NCI-H2081 treated with DMSO at 0.1 percent for 48 hours (cell line): Measurements from ENCODE around the gene PIK3R6.

Experiments
- DNase-seq: peaks from one replicate; lab custom pipeline; 2025; lab: John Stamatoyannopoulos, UW

Gene PIK3R6

DNA sequence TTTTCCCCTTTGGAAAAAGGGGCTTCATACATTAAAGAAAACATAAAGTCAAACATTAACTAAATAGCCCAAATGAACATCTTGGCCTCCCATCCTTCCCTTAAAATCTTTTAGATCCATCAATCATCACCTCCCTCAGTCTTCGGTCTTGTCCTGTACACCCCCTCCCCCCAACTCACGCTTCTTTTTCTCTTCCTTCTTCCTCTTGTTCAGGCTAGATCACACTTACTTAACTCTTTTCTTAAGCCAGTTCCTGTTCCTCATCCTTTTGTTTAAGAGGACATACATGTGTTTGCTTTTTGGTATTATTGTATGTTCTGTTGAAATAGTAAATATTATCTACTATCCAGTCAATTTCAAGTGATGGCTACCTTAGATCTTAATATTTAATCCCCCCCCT, 73.8 kb downstream of the PIK3R6 start:
- no peak for DNase-seq

DNA sequence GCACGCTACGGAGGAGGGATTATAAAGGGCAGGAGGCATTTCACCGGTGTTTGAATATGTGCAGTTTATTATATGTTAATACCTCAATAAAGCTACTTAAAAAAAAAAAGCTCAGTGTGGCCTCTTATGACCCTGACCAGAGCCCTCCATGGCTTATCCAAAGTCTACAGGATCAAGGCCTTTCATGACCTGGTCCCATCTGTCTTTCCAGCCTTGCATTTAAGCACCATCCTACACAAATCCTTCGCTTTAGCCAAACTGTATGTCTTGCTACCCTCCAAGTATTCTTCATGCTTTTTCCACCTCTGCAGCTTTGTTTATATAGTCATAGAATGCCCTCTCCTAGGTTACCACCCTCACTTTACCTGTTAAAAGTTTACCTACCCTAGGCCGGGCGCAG, 74.8 kb downstream of the PIK3R6 start:
- no peak for DNase-seq

DNA sequence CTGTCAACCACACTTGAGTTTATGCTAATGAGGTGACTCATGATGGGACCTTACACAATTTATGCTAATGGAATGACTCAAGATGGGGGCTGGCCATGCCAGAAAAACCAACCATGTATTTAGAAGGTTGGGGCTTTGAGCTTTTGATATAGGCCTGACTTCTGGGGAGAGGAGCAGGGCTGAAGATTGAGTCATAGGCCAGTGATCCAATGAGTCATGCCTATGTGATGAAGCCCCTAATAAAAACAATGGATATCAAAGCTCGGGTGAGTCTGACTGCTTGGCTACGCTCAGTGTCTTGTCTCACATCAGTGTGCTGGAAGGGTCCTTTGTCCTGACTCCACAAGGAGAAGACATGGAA, 75.6 kb downstream of the PIK3R6 start:
- no peak for DNase-seq

DNA sequence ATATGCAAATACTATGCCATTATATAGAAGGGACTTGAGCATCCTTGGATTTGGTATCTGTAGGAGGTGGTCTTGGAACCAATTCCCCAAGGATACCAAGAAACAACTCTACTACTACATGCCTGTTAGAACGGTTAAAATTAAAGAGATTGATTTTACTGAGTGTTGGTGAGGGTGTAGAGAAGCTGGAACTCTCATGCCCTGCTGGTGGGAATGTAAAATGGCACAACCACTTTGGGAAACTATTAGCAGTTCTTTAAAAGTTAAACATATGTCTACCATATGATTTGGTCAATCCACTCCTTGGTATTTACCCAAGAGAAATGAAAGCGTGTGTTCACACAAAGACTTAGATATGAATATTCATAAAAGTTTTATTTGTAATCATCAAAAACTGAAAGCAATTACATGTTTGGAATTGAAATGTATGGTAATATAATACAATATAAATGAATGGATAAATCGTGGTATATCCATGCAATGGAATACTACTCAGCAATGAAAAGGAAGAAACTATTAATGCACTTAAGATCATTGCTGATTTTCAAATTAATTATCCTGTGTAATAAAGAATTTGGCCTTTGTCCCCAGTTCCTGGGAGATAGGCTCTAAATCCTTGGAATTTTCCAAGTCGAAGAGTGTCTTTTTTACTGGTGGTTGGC, 76.1 kb downstream of the PIK3R6 start:
- DNase-seq, result no peak

DNA sequence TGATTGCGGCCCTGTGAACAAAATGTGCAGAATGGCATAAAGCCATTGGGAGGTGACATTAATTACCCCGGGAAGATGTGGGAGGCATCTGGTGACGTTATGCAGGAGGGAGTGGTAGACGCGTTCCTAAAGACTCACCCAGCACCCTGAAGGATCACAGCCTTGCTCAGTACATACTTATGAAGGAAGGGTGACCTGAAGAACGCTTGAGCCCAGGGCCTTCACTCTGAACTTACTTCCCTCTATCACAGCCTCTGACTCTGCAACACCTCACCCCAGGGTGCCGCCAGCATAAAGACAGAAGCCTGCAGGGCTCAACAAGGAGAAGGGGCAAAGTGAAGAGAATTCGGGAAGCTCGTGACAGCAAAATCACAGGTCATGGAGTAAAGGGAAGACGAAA, 77.7 kb downstream of the PIK3R6 start:
- no peak for DNase-seq

DNA sequence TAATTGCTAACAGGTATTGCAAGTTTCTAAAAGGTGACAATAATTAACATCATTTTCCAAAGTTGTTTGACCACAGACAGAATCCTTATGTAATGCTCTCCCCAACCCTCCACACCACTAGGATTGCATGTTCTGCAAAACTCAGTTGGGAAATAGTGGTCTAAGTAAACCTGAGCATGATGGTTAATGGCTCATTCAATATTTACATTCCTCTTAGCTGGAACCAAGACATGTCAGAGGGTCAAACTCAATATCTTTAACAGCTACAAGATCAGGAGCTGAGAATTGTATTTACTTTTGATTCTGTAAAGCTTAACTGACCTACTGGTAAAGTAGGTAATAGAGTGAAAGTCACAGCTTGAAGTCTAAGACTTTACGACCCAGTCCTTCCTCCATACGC, 78.5 kb downstream of the PIK3R6 start:
- no peak for DNase-seq

DNA sequence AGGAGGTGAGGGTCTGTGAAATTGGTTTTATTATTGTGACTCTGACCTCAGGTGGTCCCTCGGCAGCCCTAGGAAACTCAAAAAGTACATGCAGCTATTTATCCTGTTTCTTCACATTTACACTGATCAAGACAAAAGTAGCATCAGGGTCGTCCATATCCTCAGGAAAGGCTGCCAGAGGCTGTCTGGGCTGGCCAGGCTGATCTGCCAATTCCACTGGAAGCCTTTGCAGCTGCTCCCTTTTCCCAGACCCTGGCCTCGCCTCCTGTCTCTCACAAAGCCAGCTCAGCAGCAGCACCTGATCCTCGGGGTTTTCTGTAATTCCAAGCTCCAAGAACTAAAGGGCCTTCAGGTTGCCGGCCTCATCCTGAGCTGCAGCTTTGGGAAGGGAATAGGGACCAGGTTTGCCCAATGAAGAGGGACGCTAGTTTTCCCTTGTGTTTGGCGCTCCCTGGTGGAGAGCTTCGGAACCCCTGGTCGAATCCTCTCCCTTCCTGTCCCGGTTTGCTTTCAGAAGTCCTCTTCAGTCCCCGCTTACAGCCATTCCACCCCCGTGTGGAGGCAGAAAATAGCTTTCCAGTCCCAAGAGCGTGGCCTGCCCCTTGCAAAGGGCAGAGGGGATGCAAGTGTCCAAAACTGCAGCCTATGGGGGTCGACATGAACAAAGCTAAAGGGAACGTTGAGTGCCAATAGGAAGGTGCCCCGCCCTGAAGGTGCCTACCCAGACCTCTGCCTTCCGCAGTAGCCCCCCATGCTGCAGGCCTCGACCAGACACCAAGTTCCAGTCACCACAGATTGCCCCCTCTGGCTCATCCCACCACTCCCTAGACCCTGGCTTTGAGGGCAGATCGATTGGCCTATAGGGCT, 81.7 kb downstream of the PIK3R6 start:
- peak; percentile 3 for DNase-seq

DNA sequence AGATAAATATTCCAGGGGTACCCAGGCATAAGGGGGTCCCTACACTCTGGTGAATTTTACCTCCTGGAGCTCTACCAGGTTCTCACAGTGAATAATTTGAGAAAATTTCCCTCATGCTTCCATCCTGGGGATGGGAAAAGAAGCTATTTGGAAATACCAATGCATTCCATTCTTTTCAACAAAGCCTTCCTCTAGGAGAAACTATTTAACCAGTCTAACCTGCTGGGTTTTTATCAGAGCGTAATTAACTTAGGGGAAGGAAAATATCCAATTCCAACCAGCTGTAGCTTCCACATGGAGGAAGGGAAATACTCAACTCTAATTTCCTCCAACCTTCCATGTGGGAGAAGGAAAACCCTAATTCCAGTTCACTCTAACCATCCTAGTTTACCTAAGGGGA, 85.3 kb downstream of the PIK3R6 start:
- no peak for DNase-seq

DNA sequence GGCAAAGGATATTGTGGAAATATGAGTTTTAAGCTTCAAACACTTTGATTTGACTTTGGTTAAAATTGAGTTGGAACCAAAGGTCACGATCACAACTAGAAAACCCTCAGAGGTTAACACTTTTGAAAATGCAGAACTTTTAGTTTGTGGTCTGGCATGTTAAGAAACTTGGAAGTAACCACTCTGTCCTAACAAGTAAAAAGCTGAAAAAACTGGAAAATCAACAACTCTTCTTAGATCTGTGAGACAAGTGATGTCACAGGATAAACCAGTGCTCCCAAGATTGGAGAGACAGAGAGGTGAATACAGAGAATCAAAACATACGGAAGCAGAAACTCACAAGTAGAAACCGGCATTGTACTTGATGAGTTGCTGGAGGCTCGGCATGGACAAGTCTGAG, 85.7 kb downstream of the PIK3R6 start:
- DNase-seq, result no peak

DNA sequence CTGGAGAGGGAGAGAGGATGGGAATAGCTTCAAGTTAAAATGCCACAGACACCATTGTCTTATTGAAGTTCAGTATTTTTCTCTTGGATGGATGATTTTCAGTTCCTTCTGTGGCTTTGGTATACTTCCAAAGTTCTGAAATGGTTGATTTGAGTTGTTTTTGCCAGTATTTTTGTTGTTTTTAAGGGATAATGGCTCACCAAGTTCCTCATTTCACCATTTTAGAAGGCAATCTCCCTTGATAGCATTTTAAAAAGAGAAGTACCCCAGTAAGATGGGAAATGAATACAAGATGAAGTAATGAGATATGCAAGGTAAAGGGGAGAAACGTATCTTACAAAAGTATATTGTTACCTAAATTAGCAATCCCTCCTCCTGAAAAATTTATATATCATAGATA, 90.6 kb downstream of the PIK3R6 start:
- DNase-seq, result no peak

DNA sequence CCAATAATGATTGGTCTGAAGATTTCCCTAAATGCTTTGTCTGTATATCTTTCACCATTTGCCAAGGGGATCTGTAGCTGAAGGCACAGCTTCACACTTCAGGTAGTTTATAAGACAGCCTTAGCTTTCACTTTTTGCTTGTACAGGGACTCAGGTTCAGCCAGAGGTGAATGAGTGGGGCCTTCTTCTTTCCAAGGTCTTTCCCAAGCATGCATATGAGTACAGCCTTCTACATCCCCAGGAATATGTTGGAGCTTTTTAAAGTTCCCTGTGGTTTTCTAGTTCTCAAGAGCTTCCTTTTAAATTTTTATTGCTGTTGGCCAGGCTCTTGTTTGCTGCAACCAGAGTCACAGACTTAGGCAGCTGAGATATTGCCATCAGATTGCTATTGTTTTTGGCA, 91.2 kb downstream of the PIK3R6 start:
- DNase-seq, result no peak

DNA sequence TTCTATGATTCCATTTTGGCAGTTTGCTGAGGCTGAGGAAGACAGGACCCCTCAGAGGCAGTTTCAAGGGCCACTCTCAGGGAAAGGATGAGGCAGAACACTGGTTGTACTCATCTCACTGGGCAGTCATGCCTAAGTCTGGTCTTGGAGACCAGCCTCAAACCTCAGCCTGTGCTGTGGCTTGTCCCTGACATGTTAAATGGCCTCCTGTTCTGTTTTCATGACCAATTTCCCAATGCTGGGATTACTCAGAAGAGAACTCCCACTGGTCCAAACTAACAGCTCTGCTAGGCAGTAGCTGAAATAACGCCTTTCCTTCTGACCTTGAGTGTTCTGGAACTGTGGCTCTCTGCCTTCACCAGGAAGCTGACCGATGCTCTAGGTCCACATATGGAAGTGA, 100.7 kb downstream of the PIK3R6 start:
- no peak for DNase-seq

DNA sequence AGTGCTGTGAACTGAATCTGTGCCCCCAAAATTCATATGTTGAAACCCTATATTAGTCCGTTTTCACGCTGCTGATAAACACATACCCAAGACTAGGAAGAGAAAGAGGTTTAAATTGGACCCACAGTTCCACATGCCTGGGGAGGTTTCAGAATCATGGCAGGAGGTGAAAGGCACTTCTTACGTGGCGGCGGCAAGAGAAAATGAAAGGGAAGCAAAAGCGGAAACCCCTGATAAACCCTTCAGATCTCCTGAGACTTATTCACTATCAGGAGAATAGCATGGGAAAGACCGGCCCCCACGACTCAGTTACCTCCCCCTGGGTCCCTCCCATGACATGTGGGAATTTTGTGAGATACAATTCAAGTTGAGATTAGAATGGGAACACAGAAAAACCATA, 105.5 kb downstream of the PIK3R6 start:
- no peak for DNase-seq

DNA sequence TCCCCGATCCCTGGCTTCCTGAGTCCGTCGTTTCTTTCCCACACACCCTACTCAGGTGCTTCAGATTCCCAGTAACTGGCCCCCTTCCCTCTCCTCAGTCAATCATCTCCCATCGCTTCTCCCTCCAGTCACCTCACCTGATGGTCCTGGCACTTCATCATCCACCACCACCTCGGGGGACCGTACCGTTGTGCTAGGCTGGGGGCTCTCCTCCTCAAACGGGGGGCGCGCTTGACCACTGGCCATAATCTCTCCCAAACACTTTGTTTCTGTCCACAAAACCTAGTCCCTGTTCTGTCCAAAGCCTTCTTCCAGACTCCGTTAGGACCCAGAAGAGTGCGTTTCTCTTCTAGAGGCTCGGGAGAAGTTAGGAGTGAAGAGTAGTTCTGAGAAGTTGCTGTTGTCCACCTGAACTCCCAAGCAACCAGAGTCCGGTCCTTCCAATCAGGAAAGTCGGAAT, 109.3 kb downstream of the PIK3R6 start, which contains the start of gene SPDYE4:
Gene SPDYE4, minus strand, starts transcription at position 410 of the 460 bp plus-strand sequence. Its CDS starts 164 bp downstream, at position 246.
- DNase-seq, result no peak

DNA sequence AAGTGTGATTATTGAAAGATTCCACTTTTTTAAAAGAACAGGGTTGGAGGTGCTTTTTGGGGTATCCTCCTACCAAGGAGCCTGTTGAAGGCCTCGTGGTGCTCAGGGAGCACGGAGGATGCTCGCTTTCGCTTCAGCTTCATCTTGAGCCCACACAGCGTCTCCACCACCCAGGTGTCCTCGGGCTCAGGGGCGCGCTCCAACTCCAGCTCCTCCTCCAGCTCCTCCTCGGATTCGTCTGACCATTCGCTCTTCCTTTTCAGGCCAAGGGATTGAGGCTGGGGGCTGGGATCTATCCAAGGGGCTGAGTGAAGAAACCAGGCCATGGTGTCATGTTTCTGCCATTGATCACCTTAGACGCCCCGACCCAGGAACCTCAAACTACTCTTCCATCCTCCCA, 110.3 kb downstream of the PIK3R6 start:
- DNase-seq, result no peak

DNA sequence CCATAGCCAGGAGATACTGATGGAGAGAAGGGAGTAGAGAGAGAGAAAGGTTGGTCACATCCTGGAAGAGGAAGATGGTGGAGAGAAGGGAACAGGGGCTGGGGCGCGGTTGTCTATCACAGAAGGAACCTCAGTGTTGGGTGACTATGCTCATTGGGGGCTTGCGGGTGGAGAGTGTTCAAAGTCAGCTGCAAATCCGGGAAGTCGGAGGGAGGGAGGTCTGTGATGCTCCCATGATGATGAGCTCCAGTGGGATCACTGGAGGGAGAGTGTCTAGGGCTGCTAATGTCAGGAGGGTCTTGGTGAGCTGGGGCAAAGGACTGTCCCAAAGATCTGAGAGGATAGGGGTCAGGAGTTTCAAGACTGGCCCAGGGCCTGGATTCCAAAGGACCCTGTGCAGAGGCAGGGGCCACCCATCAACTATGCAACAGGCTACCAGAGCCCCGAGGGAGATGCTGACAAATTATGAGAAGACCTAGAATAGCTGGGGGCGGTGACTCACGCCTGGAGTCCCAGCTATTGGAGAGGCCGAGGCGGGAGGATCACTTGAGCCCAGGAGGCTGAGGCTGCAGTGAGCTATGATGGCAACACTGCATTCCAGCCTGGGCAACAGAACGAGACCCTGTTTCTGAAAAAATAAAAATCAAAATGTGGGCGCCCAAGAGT, 111.8 kb downstream of the PIK3R6 start:
- no peak for DNase-seq

DNA sequence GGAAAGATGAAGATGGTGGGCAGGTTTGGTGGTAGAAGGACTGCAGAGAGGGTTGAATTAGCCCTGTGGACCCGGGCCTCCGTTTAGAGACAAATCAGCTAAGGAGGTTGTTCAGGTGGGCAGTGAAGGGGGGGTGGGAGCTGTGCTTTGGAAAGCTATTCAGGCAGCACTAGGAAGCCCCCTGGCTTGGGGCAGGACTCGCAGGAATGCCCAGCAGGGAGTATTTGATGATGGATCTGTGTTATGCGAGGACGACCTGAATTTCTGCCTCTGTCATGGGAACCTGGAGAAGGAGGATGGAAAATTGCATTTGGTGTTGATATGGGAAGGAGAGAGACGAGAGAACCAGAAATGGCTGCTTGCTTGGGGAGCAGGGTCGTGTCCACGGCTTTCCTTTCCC, 112.6 kb downstream of the PIK3R6 start:
- DNase-seq, result no peak

DNA sequence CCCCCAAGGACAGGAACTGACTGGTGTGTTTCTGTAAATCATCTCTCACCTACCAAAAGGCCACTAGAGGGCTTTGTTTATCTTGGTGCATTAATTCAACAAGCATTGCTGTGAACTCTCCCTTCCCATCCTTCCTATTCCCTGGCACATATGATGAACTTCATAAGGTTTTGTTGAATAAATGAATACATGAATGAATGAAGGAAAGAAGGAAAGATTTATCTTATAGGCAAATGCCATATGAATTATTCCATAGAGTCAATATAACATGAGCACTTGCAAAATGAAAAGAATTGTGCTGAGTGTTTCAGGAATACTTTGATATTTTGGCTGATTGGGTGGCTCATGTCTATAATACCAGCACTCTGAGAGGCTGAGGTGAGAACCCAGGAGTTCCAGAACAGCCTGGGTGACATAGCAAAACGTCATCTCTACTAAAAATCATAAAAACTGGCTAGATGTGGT, 113.5 kb downstream of the PIK3R6 start:
- DNase-seq, result no peak

DNA sequence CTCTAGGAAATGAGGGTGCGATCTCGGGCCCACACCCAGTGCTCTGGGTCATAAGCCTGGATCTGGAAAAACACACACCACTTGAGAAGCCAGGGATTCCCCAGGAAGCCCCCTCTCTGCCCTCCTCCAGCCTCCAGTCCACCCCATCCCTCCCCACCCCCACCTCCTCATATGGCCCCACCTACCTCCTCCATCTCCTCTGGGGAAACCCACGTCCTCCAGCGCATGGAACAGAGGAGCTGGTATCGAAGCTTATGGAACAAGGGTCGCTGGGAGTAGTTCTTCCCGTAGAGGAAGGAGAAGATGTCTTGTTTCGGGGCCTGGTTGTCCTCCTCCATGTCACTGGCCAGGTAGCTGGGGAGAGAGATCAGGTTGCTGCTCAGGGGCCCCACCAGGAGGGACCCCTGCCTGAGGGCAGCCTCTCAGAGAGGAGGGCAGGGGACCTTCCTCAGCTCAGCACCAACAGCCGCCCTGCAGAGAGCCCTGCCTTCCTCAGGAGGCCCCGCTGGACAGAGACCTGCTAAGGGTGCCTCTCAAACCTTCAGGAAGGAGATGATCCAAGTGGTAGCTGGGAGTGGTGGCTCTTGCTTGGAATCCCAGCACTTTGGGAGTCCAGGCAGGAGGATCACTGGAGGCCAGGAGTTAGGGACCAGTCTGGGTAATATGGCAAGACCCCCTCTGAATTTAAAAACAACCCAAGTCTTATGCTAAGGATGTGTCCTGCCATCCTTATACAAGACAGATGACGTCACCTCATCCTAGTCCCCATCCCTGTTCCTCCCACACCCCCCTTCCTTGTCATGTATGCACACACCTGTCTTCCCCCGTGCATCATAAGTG, 114.1 kb downstream of the PIK3R6 start:
- DNase-seq, result no peak
